LNCAP (cell line): ENCODE measurements around the gene ZFHX2.
A peak's percentile ranks its signal among the peaks of the same experiment; 100 is the strongest.

ENCODE experiments used
- CTCF ChIP-seq: fragments of 450-650 bp; IDR thresholded peaks from 2 replicates; pipeline ENCODE4 v1.5.1; 2017; ENCODE audit warnings: mild to moderate bottlenecking

The ZFHX2 gene

DNA sequence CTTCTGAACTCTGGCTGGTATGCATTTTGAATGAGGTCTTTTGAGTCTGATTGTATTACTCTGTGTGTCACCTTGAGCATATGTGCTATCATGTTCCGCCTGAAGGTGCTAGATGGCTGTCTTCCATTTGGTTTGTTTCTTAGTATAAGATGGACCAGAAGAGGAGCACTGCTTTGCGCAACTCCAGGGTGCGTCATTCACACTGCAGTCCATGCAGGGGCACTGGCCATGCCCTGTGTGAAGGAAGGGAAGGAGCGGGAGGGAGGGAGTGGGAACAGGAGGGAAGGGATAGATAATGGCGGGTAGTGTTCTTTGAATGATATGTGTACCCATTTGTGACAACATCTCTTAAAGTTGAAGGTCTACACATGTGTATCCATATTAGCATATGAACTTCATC is 8.2 kb downstream of the ZFHX2 start:
- no peak for TF ChIP-seq CTCF

DNA sequence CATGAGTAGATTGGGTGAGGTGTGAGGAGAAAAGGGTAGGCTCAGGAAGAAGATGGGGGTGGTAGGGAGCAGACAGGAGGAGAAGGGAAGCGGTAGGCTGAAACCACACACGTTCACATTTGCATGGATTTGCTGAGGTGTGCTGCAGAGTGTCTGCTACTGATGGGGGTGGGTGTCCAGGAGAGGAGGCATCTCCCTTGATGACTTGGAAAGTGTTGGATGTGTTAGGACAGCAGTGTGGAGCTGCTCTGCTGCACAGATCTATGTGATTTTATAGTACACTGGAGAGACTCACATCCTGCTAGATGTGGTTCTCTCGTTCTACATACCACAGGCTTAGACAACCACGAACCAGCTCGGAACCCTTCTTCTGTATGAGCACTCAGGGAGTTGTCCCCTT is 9.3 kb downstream of the ZFHX2 start:
- no peak for TF ChIP-seq CTCF

DNA sequence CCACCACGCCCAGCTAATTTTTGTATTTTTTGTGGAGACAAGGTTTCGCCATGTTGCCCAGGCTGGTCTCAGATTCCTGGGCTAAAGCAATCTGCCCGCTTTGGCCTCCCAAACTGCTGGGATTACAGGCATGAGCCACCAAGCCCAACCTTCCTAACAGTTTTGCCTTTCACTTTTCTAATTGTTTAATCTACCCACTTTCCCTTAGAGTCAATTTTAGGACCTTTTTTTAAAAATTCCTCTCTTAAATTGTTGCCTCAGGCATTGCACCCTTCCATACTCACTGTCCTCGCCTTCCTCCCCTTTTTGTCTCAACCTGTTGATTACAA is 11.5 kb downstream of the ZFHX2 start:
- TF ChIP-seq CTCF = no peak

- TF ChIP-seq CTCF = peak; percentile 81
Observed at GRCh38 chr14:23539248-23540140, 12.1 kb downstream of the ZFHX2 start.

GRCh38 chr14:23538785-23539184 is 12.8 kb downstream of the ZFHX2 start:
- TF ChIP-seq CTCF = no peak

GRCh38 chr14:23538050-23538718 is 13.4 kb downstream of the ZFHX2 start:
- TF ChIP-seq CTCF = no peak

DNA sequence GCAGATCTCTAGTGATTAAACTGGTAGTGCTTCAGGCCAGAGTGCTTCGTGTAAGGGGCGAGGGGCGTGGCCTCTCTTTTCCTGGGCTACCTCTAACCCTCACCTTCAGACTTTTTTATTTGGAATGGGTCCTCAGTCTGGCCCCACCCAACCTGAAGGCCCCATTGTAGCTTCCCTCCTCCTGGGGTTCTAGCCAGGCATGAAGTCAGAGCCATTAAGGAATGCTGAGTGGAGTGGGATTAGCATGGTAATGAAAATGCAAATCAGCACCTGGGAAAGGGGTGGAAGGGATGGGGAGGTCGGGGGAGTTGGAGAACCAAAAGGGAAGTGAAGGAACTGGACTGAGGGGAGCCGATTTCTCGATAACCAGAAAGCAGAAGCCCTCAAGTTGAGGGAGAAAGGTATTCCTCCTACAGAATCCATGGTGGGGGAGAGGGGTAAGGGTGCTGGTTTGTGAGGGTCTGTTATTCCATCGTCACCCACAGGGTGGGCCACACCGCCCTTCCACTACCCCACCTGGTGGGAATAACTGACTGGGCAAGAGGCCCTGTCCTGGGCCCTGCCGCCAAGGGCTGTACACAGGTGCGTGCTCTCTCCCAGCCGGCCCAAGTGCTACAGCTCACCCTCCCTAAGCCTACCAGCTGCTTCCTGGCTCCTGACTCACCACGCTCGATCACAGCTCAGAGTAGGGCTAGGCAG is 14.1 kb downstream of the ZFHX2 start:
- TF ChIP-seq CTCF = no peak
